HG03095 (cell line): Measurements from ENCODE around the gene IPO9.
A peak's percentile ranks its signal among the peaks of the same experiment; 100 is the strongest.
"Not testable (repeated sequence)": the region's sequence is repeated elsewhere in the genome, so short reads cannot be mapped to it uniquely, and the experiment has no call there.

Source experiments
- ATAC-seq: cut with Tn5 transposase; IDR thresholded peaks from one replicate; pipeline ENCODE4 v1.9.1; 2021; ENCODE audit warnings: moderate library complexity; ENCODE audit not compliant: unreplicated experiment

The IPO9 gene

GRCh38 chr1:201845331-201846083, 16.6 kb downstream of the IPO9 start:
- no peak for ATAC-seq

- ATAC-seq = no peak
Observed at GRCh38 chr1:201847150-201847549, 18.2 kb downstream of the IPO9 start.

DNA sequence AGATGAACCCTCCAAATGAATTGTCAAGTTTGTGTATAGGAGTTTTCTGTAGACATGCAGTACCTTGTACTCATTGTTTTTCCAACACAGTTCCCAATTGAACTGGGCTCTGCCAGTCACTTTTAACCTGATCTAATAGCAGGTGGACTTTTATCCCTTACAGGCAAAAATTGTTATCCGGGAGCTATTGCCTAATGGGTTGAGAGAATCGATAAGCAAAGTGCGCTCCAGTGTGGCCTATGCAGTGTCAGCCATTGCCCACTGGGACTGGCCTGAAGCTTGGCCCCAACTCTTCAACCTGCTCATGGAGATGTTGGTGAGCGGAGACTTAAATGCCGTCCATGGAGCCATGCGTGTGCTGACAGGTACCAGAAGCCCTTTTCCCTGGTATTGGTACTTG, 19.3 kb downstream of the IPO9 start:
- no peak for ATAC-seq

GRCh38 chr1:201849372-201850052, 20.6 kb downstream of the IPO9 start:
- ATAC-seq = no peak

GRCh38 chr1:201850053-201850397, 21.1 kb downstream of the IPO9 start:
- ATAC-seq = no peak

GRCh38 chr1:201851949-201852348, 23.0 kb downstream of the IPO9 start:
- ATAC-seq = no peak

DNA sequence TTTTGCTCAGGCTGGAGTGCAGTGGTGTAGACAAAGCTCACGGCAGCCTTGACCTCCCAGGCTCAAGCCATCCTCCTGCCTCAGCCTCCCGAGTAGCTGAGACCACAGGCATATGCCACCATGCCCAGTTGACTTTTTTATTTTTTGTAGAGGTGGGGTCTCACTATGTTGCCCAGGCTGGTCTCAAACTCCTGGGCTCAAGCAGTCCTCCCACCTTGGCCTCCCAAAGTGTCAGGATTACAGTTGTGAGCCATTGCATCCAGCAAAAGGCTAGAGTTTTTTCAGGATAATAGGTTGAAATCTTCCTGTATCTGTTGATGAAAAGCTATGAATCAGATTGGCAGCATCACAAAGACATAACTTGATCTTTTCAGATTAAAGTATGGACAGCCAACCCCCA, 27.8 kb downstream of the IPO9 start:
- not testable (repeated sequence) for ATAC-seq

- no peak for ATAC-seq
Observed at GRCh38 chr1:201859424-201859823, 30.5 kb downstream of the IPO9 start.

- ATAC-seq = no peak
Observed at GRCh38 chr1:201861448-201861847, 32.5 kb downstream of the IPO9 start.

DNA sequence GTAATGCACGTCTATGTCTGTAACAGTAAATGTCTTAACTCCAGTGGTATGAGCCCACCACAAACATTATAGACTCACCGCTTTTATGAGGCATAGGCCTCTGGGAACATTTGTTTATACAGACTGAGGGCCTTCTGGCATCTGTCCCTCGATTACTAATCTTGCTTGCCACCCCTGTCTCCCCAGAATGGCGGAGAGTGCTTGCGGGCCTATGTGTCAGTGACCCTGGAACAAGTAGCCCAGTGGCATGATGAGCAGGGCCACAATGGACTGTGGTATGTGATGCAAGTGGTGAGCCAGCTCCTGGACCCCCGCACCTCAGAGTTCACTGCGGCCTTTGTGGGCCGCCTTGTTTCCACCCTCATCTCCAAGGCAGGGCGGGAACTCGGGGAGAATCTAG, 41.4 kb downstream of the IPO9 start:
- ATAC-seq = no peak

- ATAC-seq = no peak
Observed at GRCh38 chr1:201874672-201875071, 45.7 kb downstream of the IPO9 start.

GRCh38 chr1:201876148-201876818, 47.3 kb downstream of the IPO9 start:
- no peak for ATAC-seq

DNA sequence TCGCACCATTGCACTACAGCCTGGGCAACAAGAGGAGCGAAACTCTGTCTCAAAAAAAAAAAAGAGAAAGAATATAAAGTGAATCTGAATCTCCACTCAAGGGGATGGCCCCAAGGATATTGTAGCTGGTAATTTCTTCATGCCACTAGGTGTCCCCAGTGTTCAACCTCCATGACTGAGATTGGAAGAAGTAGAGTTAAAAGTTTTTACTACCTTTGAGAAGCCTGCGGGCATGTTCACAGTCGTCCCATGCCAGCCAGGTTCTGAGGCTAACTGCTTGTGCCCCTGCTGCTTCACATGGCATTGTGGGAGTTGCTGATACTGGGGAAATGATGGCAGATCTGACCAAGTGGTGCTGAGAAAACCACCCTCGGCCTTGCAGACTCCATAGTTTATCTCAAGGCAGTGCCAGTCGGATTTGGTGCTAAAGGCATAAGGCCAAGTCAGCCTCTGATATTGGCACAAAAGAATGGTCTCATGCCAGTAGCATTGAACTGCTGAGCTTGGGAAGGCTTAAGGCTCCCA, 49.0 kb downstream of the IPO9 start:
- ATAC-seq = no peak

DNA sequence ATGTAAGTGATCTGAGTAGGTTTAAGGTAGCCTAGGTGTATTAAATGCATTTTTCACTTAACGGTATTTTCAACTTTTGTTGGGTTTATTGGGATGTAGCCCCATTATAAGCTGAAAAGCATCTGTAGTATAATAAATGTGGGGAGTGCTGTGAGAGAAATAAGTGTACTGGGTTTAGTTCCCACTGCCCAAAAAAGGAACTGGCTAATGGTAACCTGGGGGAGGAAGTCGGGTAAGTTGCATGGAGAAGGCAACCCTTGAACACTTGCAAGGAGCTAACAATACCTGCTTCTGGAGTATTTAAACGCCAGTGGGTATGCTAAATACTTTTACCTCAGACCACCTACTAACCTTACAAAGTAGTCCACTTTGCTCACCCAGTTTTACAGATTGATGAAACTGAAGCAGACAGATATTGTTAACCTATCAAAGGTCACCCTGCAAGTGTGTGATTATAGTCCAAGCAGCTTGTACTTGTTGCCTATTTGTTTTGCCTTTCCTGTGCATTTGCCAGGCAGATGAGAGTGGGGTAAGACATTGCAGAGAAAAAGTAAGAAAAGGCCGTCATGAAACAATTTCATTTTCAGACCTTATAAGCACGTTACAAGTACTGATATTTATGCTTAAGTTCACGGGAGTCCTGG, 52.1 kb downstream of the IPO9 start:
- no peak for ATAC-seq

DNA sequence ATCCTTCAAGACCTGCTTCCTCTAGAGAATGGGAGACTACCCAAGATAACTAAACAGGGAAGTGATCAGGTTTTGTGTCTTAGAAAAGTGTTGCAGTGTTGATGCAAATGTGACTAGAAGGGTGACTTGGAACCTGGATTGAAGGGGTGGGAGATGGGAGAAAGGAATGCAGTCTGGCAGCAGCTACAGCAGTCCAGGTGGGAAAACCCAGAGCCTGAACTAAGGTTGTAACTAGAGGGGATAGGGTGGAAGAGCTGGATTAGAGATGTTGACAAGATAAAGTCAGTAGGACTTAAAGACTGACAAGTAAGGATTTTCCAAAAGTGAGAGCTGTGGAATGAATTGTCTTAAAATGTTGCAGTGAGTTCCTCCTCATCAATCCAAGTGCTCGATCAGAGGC, 52.7 kb downstream of the IPO9 start:
- ATAC-seq = no peak

- ATAC-seq = peak; percentile 50
Observed at GRCh38 chr1:201882665-201883132, 53.7 kb downstream of the IPO9 start.

- no peak for ATAC-seq
Observed at GRCh38 chr1:201883266-201883665, 54.3 kb downstream of the IPO9 start.

- no peak for ATAC-seq
Observed at GRCh38 chr1:201883786-201884185, 54.8 kb downstream of the IPO9 start.

DNA sequence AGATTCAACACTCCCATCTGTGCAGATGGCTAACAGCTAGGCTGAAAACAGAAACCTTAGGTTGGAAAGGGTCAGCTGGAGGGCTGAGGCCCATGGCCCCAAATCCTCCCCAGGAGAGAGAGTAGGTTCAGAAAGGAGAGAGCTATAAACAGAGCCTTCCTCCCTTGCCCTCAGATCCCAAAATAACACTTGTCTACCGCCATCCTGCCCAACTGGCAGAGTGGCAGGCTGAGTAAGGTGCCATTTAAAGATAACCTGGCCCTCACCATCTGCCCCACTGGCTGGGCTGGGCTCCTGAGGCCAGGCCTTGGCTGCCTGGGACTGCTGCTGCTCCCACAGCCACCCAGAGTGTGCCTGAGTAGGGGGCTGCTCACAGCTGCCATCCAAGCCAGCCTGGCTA, 55.5 kb downstream of the IPO9 start:
- no peak for ATAC-seq

GRCh38 chr1:201885531-201886075, 56.6 kb downstream of the IPO9 start:
- ATAC-seq = no peak
